K562 (cell line): Measurements from ENCODE around the gene OR5AU1. TPM values are rescaled to one million over a fixed set of nuclear protein-coding genes. Genes with fewer than 3 reads are reported as not detected.

ENCODE experiments used
- ATAC-seq: fragments of 200-7000 bp; cut with Tn5 transposase; 3 replicates; pipeline ENCODE4 v1.9.1; 2020; ENCODE audit warnings: moderate library complexity
- BruUV-seq: library from RNA; stranded (reverse); fragments of 400-500 nt; replicated peaks from 2 replicates; lab custom pipeline; 2021; lab: Mats Ljungman, UMichigan
- CTCF ChIA-PET: fragments of 300-600 bp; formaldehyde crosslinking; extraction: SDS; loops from one replicate; lab custom pipeline; 2021; ENCODE audit warnings: low intra/inter-chr PET ratio; lab: Yijun Ruan, JAX
- POLR2A ChIA-PET: fragments of 300-600, 350-650 bp; sonication (Branson Sonifier 250); formaldehyde crosslinking; extraction: SDS; loops from one replicate; lab custom pipeline; 2021; ENCODE audit warnings: antibody characterized with exemption, inconsistent platforms; lab: Yijun Ruan, JAX
- DNase-seq, 4 experiments: peaks; one replicate each; pipeline versions ENCODE4 v3.0.0 to v3.0.0-alpha.2; 2011 to 2018; ENCODE audit warnings: low spot score in 3 of 4, mixed read lengths in 3 of 4; ENCODE audit errors: extremely low read depth in 1 of 4
- FAIRE-seq: peaks from 2 replicates; lab custom pipeline; 2011; peaks lifted over from hg19 to GRCh38; lab: Jason Lieb, UNC
- H2AFZ ChIP-seq: 2 replicates; pipeline ENCODE4 v1.6.0; 2011; ENCODE audit warnings: low read depth, low read length, control low read depth, inconsistent platforms
- H3K27ac ChIP-seq: fragments of 200-600 bp; 3 replicates; pipeline ENCODE4 v1.8.0; 2011; ENCODE audit warnings: low read depth, mild to moderate bottlenecking, control low read depth, inconsistent platforms, low read length, moderate library complexity, mixed read lengths; ENCODE audit errors: extremely low read depth
- H3K27me3 ChIP-seq, 2 experiments: fragments of 300-600 bp in 1 of 2; 2 replicates in 1 of 2; 3 replicates in 1 of 2; pipeline versions ENCODE4 v1.6.0 to v1.8.0; 2011; ENCODE audit warnings: inconsistent platforms in 2 of 2, low read length in 2 of 2, mild to moderate bottlenecking in 1 of 2, mixed read lengths in 1 of 2, moderate library complexity in 1 of 2; ENCODE audit not compliant: control insufficient read depth in 2 of 2, insufficient read depth in 2 of 2
- H3K36me3 ChIP-seq: fragments of 300-600 bp; 3 replicates; pipeline ENCODE4 v1.8.0; 2011; ENCODE audit warnings: mild to moderate bottlenecking, low read length, inconsistent platforms; ENCODE audit not compliant: control insufficient read depth, insufficient read depth
- H3K4me1 ChIP-seq, 2 experiments: fragments of 200-600 bp in 1 of 2; replicated peaks in 1 of 2; 2 replicates in 1 of 2; 3 replicates in 1 of 2; pipeline versions ENCODE4 v1.5.1 to v1.8.0; 2011; ENCODE audit warnings: inconsistent platforms in 2 of 2, low read length in 2 of 2, mild to moderate bottlenecking in 1 of 2, mixed read lengths in 1 of 2, moderate library complexity in 1 of 2; ENCODE audit not compliant: control insufficient read depth in 2 of 2, insufficient read depth in 2 of 2
- H3K4me2 ChIP-seq: 2 replicates; pipeline ENCODE4 v1.6.1; 2011; ENCODE audit warnings: low read length, control low read depth, inconsistent platforms, mixed read lengths; ENCODE audit not compliant: insufficient read depth
- H3K4me3 ChIP-seq: fragments of 200-600 bp; sonication (generic), shearing (Covaris generic); 2 replicates; pipeline ENCODE4 v1.5.1; 2016; ENCODE audit warnings: control low read depth, inconsistent platforms
- H3K79me2 ChIP-seq: fragments of 200-600 bp; 3 replicates; pipeline ENCODE4 v1.8.0; 2011; ENCODE audit warnings: low read length, inconsistent platforms; ENCODE audit not compliant: control insufficient read depth, insufficient read depth
- H3K9ac ChIP-seq, 2 experiments: 2 replicates each; pipeline versions ENCODE4 v1.6.0 to v1.6.1; 2011; ENCODE audit warnings: low read depth in 2 of 2, low read length in 2 of 2, control low read depth in 1 of 2, inconsistent platforms in 1 of 2, mild to moderate bottlenecking in 1 of 2, mixed read lengths in 1 of 2; ENCODE audit not compliant: insufficient read depth in 1 of 2
- H3K9me1 ChIP-seq: one replicate; pipeline ENCODE4 v1.6.0; 2011; ENCODE audit warnings: inconsistent platforms, mild to moderate bottlenecking, low read length, moderate library complexity; ENCODE audit not compliant: control insufficient read depth, insufficient read depth
- H3K9me3 ChIP-seq: replicated peaks from 2 replicates; pipeline ENCODE4 v1.5.1; 2011; ENCODE audit warnings: low read depth, low read length, inconsistent platforms; ENCODE audit not compliant: control insufficient read depth, insufficient read depth
- H4K20me1 ChIP-seq: replicated peaks from 2 replicates; pipeline ENCODE4 v1.6.1; 2011; ENCODE audit warnings: low read length, inconsistent platforms, mixed read lengths; ENCODE audit not compliant: control insufficient read depth, insufficient read depth
- E4F1 ChIP-seq: fragments of 250-450 bp; sonication (Bioruptor Pico); IDR thresholded peaks from 2 replicates; pipeline ENCODE4 v1.5.0; 2021; ENCODE audit warnings: mild to moderate bottlenecking, borderline replicate concordance
- ETS1 ChIP-seq: conservative IDR thresholded peaks from 2 replicates; pipeline ENCODE4 v1.6.1; 2011; ENCODE audit warnings: low read depth, mild to moderate bottlenecking, low read length; ENCODE audit not compliant: control insufficient read depth
- HDAC2 ChIP-seq: fragments of 450-650 bp; IDR thresholded peaks from 2 replicates; pipeline ENCODE4 v1.6.1; 2016; ENCODE audit warnings: mild to moderate bottlenecking
- ID3 ChIP-seq, 2 experiments: fragments of 250-450 bp in 1 of 2; fragments of 450-650 bp in 1 of 2; sonication (Bioruptor Pico) in 1 of 2; IDR thresholded peaks; 2 replicates each; pipeline versions ENCODE4 v1.6.1 to v1.8.0; 2016 to 2021; ENCODE audit warnings: mild to moderate bottlenecking in 2 of 2, moderate library complexity in 2 of 2, missing compliant biosample characterization in 1 of 2, missing genetic modification characterization in 1 of 2
- MAX ChIP-seq: sonication (generic); formaldehyde crosslinking; IDR thresholded peaks from 2 replicates; pipeline ENCODE4 v1.9.0; 2022; ENCODE audit warnings: mild to moderate bottlenecking, missing genetic modification reagents
- MCM3 ChIP-seq: fragments of 450-650 bp; IDR thresholded peaks from 2 replicates; pipeline ENCODE4 v1.6.1; 2016
- MCM5 ChIP-seq: fragments of 450-650 bp; IDR thresholded peaks from 2 replicates; pipeline ENCODE4 v1.6.1; 2016; ENCODE audit warnings: low read depth
- RBFOX2 ChIP-seq: fragments of 200-400 bp; formaldehyde crosslinking; IDR thresholded peaks from 2 replicates; pipeline ENCODE4 v1.6.1; 2017; ENCODE audit warnings: low read depth, mild to moderate bottlenecking, low read length, moderate library complexity
- SMAD4 ChIP-seq: fragments of 250-450 bp; sonication (Bioruptor Pico); conservative IDR thresholded peaks from 2 replicates; pipeline ENCODE4 v1.8.0; 2021; ENCODE audit warnings: inconsistent platforms, mild to moderate bottlenecking, moderate library complexity
- TAF15 ChIP-seq: fragments of 200-400 bp; formaldehyde crosslinking; IDR thresholded peaks from 2 replicates; pipeline ENCODE4 v1.6.1; 2017; ENCODE audit warnings: mild to moderate bottlenecking, low read depth, low read length, moderate library complexity
- TARDBP ChIP-seq: fragments of 450-650 bp; IDR thresholded peaks from 2 replicates; pipeline ENCODE4 v1.6.1; 2016
- U2AF1 ChIP-seq: fragments of 200-400 bp; formaldehyde crosslinking; optimal IDR thresholded peaks from 2 replicates; pipeline ENCODE3; 2017; ENCODE audit warnings: mild to moderate bottlenecking, low read depth, low read length, moderate library complexity
- YY1 ChIP-seq, 3 experiments: IDR thresholded peaks; 2 replicates each; pipeline ENCODE4 v1.6.1; 2011; ENCODE audit warnings: low read length in 2 of 3, mild to moderate bottlenecking in 2 of 3, moderate library complexity in 2 of 3, borderline replicate concordance in 1 of 3, control low read depth in 1 of 3, low read depth in 1 of 3; ENCODE audit not compliant: insufficient read depth in 3 of 3, insufficient replicate concordance in 2 of 3, control insufficient read depth in 1 of 3, insufficient read length in 1 of 3; ENCODE audit errors: extremely low read depth in 1 of 3
- WGBS: fragments of 100-300 bp; shearing (Covaris generic); methylation state at CpG from one replicate; pipeline ENCODE4 v1.1.6; 2016; ENCODE audit warnings: low coverage, mixed read lengths; ENCODE audit not compliant: insufficient coverage; ENCODE audit errors: missing lambda C conversion rate; 5-methylcytosine and 5-hydroxymethylcytosine counted together
- in situ Hi-C: fragments of 300-500 bp; cut with MboI; formaldehyde crosslinking; loops from 4 replicates; pipeline ENCODE4 v1.15.0; 2018; ENCODE audit warnings: inconsistent platforms, mixed read lengths
- intact Hi-C: fragments of 100-400 bp; cut with micrococcal nuclease; formaldehyde crosslinking; loops from 2 replicates; pipeline ENCODE4 v1.14.2; 2022
- polyA plus RNA-seq, 8 experiments: library from polyadenylated mRNA; depleted of rRNA in 4 of 8; stranded (reverse) in 5 of 8; unstranded in 3 of 8; fragments of >200 nt; fragmentation: Nextera tagmentation in 2 of 8; fragmentation: Illumina TruSeq in 1 of 8; extraction: Ambion mirVana in 2 of 8; extraction: Trizol in 1 of 8; gene quantifications; 2 replicates each; pipeline versions ENCODE4 v1.2.1 to v1.2.3, GENCODE V29; 2011 to 2014; ENCODE audit warnings: inconsistent platforms in 1 of 8, missing spikeins in 1 of 8
- total RNA-seq, 7 experiments: library from RNA; depleted of rRNA in 6 of 7; stranded (reverse); fragments of >200 nt in 6 of 7; fragmentation: Illumina TruSeq in 2 of 7; extraction: Trizol in 2 of 7; gene quantifications; 2 replicates each; pipeline versions ENCODE4 v1.2.1 to v1.2.3, GENCODE V29; 2011 to 2021; ENCODE audit warnings: low replicate concordance in 1 of 7

The OR5AU1 gene
- total and polyA plus RNA-seq, 9 of the 15 experiments (the other 6 are each of a cell fraction or from before 2014, with no cell fraction given): not detected

GRCh38 chr14:21106176-21106497 is 49.7 kb downstream of the OR5AU1 start:
- Histone ChIP-seq H3K9me1 (no peaks in the 10 kb centered on the region), H3K4me1 (peaks cover 44 to 55% of the 10 kb centered on the region in 2 experiments), H3K4me3 (no peak overlapping the region), H3K36me3 (no peaks in the 10 kb centered on the region), H3K9me3 (no peaks in the 10 kb centered on the region), H3K4me2 (peak overlapping the region; percentile 49; the same call in 1 of the 2 replicates), H3K27ac (peak overlapping the region; percentile 72; the same call in 2 of the 3 replicates), H2AFZ (peak overlapping the region; percentile 95), H3K79me2 (0 out of 3 replicates have a peak, but pooled peaks cover 6% of the 10 kb centered on the region), H3K27me3 (no peaks in the 10 kb centered on the region), H3K9ac (peak overlapping the region in 1 of 2 experiments; percentile 29; a peak in 1 of 4 replicates), H4K20me1 (no peaks in the 10 kb centered on the region)
- in situ Hi-C loops (no loop called here), intact Hi-C loops (loop anchor here (2.0 kb wide), 1 partner anchor 29 kb away; no protein-coding TSS in a partner anchor)
- FAIRE-seq (no peak), ATAC-seq (no peak), DNase-seq (peak in 1 of 4 experiments; percentile 19)
- 47% methylated on average over 3 of the region's 4 CpGs for WGBS
- BruUV-seq: no TSS peak
- CTCF ChIA-PET: interaction anchor here (1.4 to 5.3 kb wide), 3 partner anchors 13 to 247 kb away, joined by 4 to 54 read pairs (median 6); partner anchors contain the start of gene ARHGEF40
- POLR2A ChIA-PET: no interaction called here
- TF ChIP-seq TARDBP (no peak), ETS1 (no peak), HDAC2 (no peak), TAF15 (no peak), MCM3 (no peak), MCM5 (no peak), SMAD4 (CRISPR knock-in tag) (no peak), E4F1 (CRISPR knock-in tag) (no peak), MAX (CRISPR knock-in tag) (no peak), U2AF1 (no peak), ID3 (CRISPR knock-in tag; IDR thresholded peaks at IDR 0.05) (no peak), ID3 (tag; IDR thresholded peaks at IDR 0.05) (no peak), RBFOX2 (no peak), YY1 (IDR thresholded peaks at IDR 0.05; ENCODE audit: borderline replicate concordance in 1 of 3, control insufficient read depth in 1 of 3, extremely low read depth in 1 of 3, insufficient read depth in 3 of 3, insufficient read length in 1 of 3, insufficient replicate concordance in 2 of 3, low read depth in 1 of 3, low read length in 2 of 3) (no peak)
